ENCODE results near the gene TMEM259. TPM values are rescaled to one million over a fixed set of nuclear protein-coding genes. Genes with fewer than 3 reads are reported as not detected.
A peak's percentile ranks its signal among the peaks of the same experiment; 100 is the strongest.

TMEM259 gene
- total and polyA plus RNA-seq, 2 of the 13 experiments (the other 11 are each of a cell fraction or from before 2014, with no cell fraction given) = 64.7 to 164 TPM

- peak; percentile 66; the same call in 1 of the 2 replicates for TF ChIP-seq HNF4G (IDR thresholded peaks at IDR 0.05; ENCODE audit: borderline replicate concordance, low read depth, low read length)
- peak; percentile 77; the same call in 1 of the 2 replicates for TF ChIP-seq HNF4G (CRISPR knock-in tag; IDR thresholded peaks at IDR 0.05; ENCODE audit: borderline replicate concordance, low read depth)
- no peak for TF ChIP-seq CREBL2 (CRISPR knock-in tag; IDR thresholded peaks at IDR 0.05; ENCODE audit: borderline replicate concordance)
- TF ChIP-seq YY1 (IDR thresholded peaks at IDR 0.05; ENCODE audit: insufficient read depth, insufficient replicate concordance, low read depth, low read length) = no peak
- TF ChIP-seq BCL6 (CRISPR knock-in tag; IDR thresholded peaks at IDR 0.05) = no peak
- TF ChIP-seq ZNF205 (CRISPR knock-in tag; IDR thresholded peaks at IDR 0.05) = no peak
- TF ChIP-seq TAF1 (CRISPR knock-in tag; IDR thresholded peaks at IDR 0.05) = no peak
- TF ChIP-seq SMARCC2 (IDR thresholded peaks at IDR 0.05) = no peak
- TF ChIP-seq ZNF83 (CRISPR knock-in tag; IDR thresholded peaks at IDR 0.05; ENCODE audit: borderline replicate concordance) = no peak
- TF ChIP-seq TBX2 (CRISPR knock-in tag; IDR thresholded peaks at IDR 0.05; ENCODE audit: borderline replicate concordance) = peak; percentile 86
- no peak; the same call in 1 of the 2 replicates for TF ChIP-seq ZMYM4 (CRISPR knock-in tag; IDR thresholded peaks at IDR 0.05)
- TF ChIP-seq, protein P1, sequence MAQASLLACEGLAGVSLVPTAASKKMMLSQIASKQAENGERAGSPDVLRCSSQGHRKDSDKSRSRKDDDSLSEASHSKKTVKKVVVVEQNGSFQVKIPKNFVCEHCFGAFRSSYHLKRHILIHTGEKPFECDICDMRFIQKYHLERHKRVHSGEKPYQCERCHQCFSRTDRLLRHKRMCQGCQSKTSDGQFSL (CRISPR knock-in tag; IDR thresholded peaks at IDR 0.05) = no peak; the same call in none of the 2 replicates
- TF ChIP-seq CREB1 (IDR thresholded peaks at IDR 0.05) = no peak
- no peak for TF ChIP-seq CREB1 (CRISPR knock-in tag; IDR thresholded peaks at IDR 0.05)
- 0 out of 2 replicates have a peak, but pooled peaks have one; percentile 83 for TF ChIP-seq SMAD9 (CRISPR knock-in tag; IDR thresholded peaks at IDR 0.05)
- no peak for TF ChIP-seq FOXP1 (IDR thresholded peaks at IDR 0.05)
- no peak for TF ChIP-seq FOXP1 (CRISPR knock-in tag; IDR thresholded peaks at IDR 0.05)
- TF ChIP-seq ZNF644 (CRISPR knock-in tag; IDR thresholded peaks at IDR 0.05; ENCODE audit: low read depth) = no peak
- TF ChIP-seq SMARCE1 (IDR thresholded peaks at IDR 0.05; ENCODE audit: borderline replicate concordance) = no peak
- no peak for TF ChIP-seq SNAPC2 (CRISPR knock-in tag; IDR thresholded peaks at IDR 0.05)
- TF ChIP-seq, protein P2, sequence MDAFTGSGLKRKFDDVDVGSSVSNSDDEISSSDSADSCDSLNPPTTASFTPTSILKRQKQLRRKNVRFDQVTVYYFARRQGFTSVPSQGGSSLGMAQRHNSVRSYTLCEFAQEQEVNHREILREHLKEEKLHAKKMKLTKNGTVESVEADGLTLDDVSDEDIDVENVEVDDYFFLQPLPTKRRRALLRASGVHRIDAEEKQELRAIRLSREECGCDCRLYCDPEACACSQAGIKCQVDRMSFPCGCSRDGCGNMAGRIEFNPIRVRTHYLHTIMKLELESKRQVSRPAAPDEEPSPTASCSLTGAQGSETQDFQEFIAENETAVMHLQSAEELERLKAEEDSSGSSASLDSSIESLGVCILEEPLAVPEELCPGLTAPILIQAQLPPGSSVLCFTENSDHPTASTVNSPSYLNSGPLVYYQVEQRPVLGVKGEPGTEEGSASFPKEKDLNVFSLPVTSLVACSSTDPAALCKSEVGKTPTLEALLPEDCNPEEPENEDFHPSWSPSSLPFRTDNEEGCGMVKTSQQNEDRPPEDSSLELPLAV (CRISPR knock-in tag; conservative IDR thresholded peaks at IDR 0.05; ENCODE audit: low read depth) = no peak
- TF ChIP-seq ZNF513 (CRISPR knock-in tag; conservative IDR thresholded peaks at IDR 0.05) = no peak
- TF ChIP-seq ZBTB8A (CRISPR knock-in tag; IDR thresholded peaks at IDR 0.05; ENCODE audit: borderline replicate concordance, low read depth) = no peak
- TF ChIP-seq, protein P3, sequence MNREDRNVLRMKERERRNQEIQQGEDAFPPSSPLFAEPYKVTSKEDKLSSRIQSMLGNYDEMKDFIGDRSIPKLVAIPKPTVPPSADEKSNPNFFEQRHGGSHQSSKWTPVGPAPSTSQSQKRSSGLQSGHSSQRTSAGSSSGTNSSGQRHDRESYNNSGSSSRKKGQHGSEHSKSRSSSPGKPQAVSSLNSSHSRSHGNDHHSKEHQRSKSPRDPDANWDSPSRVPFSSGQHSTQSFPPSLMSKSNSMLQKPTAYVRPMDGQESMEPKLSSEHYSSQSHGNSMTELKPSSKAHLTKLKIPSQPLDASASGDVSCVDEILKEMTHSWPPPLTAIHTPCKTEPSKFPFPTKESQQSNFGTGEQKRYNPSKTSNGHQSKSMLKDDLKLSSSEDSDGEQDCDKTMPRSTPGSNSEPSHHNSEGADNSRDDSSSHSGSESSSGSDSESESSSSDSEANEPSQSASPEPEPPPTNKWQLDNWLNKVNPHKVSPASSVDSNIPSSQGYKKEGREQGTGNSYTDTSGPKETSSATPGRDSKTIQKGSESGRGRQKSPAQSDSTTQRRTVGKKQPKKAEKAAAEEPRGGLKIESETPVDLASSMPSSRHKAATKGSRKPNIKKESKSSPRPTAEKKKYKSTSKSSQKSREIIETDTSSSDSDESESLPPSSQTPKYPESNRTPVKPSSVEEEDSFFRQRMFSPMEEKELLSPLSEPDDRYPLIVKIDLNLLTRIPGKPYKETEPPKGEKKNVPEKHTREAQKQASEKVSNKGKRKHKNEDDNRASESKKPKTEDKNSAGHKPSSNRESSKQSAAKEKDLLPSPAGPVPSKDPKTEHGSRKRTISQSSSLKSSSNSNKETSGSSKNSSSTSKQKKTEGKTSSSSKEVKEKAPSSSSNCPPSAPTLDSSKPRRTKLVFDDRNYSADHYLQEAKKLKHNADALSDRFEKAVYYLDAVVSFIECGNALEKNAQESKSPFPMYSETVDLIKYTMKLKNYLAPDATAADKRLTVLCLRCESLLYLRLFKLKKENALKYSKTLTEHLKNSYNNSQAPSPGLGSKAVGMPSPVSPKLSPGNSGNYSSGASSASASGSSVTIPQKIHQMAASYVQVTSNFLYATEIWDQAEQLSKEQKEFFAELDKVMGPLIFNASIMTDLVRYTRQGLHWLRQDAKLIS (CRISPR knock-in tag; IDR thresholded peaks at IDR 0.05) = no peak
- TF ChIP-seq ZNF124 (CRISPR knock-in tag; IDR thresholded peaks at IDR 0.05) = no peak
- no peak for TF ChIP-seq SMAD3 (CRISPR knock-in tag; IDR thresholded peaks at IDR 0.05)
Observed at GRCh38 chr19:1046117-1046626, 25.2 kb upstream of the TMEM259 start (continued).

Measured in HepG2 (cell line).